ENCODE data around the gene NEDD4L. TPM values are rescaled to one million over a fixed set of nuclear protein-coding genes. Genes with fewer than 3 reads are reported as not detected.

The NEDD4L gene
- total RNA-seq, 1 donor from 2014 or later: 99.5 TPM

DNA sequence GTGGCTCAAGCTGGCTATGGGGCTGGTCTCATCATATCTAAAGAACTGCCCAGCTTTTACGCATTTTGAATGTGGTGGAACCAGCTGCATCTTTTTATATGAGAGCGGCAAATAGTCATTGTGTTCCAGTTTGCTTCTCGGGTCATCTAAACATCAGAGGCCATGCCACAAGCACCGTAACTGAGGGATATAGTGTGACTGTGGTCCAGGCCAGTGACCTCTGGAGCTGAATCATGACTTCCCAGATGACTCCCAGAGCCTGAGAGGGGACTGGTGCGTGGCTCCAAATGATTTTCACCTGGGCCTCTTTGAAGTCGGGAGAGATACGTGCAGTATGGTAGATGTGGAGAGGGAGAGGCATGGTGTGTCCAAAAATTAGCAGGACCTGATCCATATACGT, 271.0 kb downstream of the NEDD4L start:
- DNase-seq (ENCODE audit: low spot score): no peak

DNA sequence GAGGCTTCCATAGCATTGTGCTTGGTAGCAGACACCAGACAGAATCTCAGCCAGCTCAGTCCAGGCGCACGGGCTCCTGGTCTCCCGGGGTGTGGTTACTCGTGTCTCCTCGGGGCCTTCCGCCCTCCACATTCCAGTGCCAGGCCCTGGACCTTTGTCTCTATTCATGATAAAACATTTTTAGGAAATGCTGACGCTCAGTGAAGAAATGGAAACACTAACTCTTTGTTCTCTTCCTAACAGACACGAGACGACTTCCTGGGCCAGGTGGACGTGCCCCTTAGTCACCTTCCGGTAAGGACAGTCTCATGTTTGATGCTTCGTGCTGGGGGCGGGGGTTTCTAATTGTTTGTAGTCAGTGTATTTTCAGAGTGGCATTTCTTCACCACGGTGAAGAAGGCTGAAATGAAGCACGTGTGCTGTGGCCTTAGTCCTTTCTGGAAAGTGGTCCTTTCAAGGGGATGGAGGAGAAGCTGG, 271.8 kb downstream of the NEDD4L start:
- peak; percentile 25 for DNase-seq (ENCODE audit: low spot score)

DNA sequence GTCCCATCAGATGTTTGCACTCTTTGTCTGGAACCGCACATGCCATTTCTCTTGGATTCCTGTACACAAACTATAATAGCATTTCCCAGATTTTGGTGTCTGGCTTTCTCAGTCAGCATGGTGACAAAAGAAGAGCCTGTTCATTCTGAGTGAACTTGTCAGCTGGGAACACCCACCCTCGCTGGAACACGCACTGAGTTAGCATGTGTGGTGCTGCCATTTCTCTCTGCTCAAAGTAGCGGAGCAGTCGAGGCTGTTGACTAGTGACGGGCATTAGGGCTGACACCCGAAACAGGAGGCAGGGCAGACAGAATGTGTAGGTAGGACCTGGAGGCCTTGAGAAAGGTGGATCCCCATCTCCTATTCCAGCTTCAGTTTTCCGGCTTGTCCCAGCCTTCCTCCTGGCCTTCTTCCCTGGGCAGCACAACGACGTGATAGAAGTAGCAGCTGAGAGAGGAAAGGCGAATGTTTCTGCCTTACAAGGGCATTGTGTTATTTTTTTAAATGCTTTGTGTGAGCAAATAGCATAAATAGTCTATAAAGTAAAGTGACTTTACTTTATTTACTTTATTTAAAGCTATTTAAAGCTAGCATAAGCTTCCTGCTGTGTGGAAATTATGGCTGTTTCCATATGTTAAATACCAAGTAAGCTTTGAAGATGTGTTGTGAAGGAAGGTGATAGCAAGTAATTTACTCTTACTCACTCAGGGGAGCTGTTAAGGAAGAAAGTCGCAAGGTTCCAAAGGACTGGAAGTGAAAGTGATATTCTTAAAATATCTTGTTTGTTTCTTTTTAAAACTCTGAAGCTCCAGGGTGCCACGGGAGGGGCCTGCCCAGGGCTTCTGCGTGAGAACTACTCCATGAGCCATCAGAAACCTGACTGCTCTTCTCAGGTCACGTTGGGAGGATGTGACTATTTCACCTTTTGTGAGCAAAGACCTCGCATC, 272.6 kb downstream of the NEDD4L start:
- no peak for DNase-seq (ENCODE audit: low spot score)

DNA sequence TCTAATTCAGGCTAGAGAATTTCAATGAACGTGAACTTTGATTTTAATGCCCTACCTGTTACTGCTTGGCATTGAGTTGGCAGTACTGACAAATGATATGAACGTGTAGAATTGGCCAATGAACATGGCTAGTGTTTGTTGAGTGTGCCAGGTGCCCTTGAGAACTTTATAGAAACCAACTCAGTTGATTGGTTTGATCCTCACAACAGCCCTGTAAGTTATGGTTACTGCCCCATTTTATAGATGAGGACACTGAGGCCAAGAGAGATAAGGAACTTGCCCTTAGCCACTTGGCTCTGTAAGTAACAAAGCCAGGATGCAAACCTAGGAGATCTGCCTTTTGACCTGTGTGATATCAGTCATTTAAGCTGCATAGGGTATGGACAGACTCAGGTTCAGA, 275.7 kb downstream of the NEDD4L start:
- DNase-seq (ENCODE audit: low spot score): no peak

DNA sequence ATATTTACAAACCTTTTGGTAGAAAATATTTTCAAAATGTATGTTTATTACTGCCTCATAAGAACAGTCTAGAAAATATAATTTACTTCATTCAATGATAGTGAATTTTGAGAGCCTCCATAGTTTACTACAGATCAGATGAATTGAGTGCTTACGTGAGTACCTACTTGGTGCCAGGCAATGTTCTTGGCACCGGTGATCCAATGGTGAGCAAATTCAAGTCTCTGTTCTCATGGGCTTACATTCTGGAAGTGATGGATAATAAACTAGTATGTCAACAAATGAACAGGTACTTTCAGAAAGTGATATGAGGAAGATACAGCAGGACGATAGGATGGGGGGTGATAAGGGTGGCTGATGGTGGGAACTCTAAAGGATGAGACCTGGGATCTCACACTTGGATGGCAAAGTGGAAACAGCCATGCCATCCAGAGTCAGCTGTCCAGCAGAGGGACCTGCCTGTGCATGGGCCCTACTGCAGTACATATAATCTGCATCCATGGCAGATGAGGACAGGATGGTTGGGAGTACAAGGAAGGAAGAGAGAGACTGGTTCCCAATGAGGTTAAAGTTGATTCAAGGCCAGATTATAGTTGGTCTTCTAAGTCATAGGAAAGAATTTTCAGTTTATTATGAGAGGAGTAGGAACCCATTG, 277.0 kb downstream of the NEDD4L start:
- no peak for DNase-seq (ENCODE audit: low spot score)

DNA sequence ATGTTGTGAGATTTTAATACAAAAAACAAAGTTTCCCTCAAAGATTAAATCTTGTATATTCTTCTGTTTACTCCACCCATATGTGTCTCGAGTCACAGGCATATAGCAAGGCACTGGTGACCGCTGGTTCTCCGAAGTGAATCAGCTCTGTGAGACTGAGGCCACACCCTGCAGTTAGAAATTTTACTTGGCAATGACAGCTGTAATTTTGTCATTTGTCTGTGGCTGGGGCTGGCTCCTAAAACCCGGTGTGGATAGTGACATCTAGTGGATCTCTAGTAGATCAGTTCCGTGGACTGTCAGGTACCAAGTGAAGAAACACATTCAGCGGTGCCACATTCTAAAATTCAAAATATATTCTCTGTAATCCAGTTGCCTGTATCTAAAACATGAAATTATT, 278.0 kb downstream of the NEDD4L start:
- DNase-seq (ENCODE audit: low spot score): peak; percentile 77

DNA sequence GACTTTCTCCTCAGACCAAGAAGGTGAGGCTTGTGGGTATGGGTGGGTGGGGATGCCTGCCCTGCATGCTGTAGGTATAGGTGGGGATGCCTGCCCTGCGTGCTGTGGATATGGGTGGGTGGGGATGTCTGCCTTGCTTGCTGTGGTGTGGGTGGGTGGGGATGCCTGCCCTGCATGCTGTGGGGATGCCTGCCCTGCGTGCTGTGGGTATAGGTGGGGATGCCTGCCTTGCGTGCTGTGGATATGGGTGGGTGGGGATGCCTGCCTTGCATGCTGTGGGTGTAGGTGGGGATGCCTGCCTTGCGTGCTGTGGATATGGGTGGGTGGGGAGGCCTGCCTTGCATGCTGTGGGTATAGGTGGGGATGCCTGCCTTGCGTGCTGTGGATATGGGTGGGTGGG, 278.4 kb downstream of the NEDD4L start:
- DNase-seq (ENCODE audit: low spot score): no peak

DNA sequence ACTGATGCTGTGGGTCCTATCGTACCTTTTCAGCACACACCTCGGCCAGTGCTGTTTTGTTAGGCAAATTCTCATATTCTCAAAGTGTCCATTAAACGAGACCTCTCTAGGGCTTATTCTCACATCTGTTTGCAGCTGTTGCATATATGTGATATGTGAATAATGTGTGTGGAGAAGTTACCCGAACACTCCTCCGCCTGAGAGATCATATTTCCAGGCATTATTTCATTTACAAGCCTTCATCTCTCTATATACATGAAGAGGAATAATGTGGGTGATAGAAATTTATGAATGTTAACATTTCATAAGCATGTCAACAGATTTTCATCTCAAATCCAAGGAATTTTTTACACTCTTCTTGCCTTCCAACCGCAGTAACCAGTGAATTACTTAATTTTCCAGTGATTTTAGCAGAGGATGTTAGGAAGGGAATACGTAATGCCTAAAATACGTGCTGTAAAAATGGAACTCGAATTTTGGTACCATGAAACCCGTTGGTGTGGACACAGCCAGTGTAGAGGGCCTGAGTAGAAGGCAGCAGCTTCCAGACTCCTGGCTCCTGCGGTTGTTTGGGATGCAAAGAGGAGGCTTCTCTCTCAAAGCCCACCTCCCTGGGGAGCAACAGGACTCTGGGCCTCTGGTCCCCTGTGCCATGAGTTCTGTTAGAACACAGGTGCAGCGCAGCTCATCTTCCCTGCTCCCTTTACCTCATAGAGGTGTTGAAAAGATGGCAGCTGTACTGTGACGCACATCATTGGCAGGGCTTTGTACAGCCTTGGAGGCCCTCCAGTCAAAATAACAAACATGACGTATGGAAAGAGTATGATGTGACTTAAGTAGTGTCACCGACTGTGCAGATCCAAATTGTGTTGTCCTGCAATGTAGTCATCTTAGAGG, 280.1 kb downstream of the NEDD4L start:
- no peak for DNase-seq (ENCODE audit: low spot score)

DNA sequence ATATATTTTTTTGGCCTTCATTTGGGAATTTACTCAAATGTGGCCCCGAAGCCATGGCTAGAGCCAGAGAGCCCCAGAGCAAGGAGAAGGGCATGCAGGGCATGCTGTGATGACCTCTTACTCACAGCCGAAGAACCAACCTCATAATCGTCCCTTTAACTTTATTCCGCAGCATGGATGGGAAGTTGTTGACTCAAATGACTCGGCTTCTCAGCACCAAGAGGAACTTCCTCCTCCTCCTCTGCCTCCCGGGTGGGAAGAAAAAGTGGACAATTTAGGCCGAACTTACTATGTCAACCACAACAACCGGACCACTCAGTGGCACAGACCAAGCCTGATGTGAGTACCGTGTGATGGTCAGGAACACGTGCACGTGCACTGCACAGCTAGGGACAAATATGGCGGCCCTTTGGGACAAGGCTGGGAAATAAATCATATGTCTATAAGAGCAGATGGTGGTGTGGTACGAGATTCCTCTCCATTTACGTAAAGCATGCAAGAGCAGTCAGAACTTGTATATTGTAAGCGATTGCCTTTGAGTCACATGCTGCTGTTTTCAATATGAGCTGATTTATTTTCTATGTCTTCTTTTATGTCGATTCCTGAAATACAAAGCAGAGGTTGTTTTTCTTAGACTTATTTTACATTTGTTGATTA, 280.9 kb downstream of the NEDD4L start:
- no peak for DNase-seq (ENCODE audit: low spot score)

DNA sequence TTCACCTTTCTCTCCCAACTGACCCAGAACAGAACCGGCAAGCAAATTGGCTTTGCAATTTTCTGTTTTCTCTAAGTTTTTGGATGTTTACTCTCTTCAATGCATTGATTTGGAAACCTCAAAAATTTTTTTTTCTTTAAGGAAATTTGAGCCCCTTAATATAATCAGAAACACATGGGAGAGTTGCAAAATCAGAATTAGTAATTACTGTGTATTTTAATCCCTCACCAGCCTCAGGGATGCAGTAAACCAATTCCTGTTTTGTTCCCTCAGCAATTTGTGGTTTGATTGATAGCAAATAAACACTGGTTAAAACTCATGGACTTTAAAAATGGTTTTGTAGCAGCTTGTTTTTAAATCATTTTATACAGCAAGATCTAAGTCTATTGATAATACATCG, 281.5 kb downstream of the NEDD4L start:
- DNase-seq (ENCODE audit: low spot score): no peak

DNA sequence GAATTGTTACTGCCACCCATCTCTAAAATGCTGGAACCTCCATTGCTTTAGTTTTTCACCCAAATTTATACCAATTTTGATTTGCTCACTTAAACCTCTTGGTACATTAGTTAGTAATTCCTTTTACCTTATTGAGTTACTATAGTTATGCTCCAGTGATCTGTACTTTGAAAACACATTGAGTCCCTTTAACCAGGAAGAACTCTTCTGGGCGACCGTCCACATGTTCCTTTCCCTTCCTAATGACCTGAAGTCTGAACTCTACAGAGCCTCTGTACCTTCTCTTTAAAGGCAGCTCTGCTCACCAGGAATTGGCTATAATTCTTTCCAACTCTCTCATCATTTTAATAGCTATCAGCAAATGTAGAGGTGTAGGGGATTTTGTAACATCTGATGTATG, 290.0 kb downstream of the NEDD4L start:
- DNase-seq (ENCODE audit: low spot score): no peak

DNA sequence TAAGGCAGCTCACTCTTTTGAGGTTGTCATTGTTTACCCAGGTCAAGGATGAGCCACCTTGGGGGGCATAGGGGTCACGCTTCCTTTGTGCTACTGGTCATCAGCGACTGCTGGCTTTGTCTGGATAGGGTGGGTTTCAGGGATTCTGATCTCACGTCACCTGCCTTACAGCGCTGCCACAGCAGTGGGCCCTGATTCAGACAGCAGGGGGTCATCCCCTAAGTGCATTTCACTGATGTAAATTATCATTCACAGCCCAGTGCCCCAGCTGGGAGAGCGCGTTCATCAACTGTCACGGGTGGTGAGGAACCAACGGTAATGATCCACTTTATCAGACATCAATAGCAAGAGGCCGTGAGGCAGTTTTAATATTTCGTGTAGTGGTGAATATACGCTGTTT, 291.2 kb downstream of the NEDD4L start:
- DNase-seq (ENCODE audit: low spot score): no peak

DNA sequence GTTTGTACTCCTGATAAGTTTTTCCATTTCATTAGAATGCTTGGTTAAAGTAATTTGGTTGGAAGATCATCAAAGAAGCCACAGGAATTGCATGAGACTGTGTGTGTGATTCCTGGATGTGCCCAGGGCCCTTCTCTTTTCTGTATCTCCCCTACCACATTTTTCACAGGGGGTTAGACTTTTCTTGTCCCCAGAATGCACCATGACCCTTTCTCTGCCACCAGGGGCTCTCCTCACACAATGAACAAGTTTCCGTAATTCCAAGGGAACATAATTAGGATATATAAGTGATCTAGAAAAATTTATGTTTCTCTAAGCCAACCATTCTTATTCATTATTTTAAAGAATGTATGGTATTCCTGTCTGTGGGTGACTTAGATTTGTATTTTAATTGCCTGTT, 291.8 kb downstream of the NEDD4L start:
- DNase-seq (ENCODE audit: low spot score): no peak

DNA sequence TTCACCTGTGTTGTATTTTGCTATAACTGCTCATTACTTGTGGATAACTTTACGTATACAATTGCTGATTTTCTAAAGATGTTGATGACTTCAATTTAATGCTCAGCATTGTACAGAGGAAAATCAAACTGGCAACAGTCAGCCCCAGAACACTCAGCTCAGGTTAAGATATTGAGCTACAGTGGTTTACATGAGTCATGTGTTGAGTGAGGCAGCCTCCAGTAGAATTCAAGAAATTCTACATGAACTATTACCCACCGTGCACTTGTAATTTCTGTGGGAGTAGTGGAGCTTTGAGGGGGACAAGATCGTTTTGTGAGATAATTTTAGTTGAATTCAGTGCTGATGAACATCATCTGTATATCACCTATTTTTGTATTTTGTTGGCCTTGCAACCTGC, 292.6 kb downstream of the NEDD4L start:
- no peak for DNase-seq (ENCODE audit: low spot score)

DNA sequence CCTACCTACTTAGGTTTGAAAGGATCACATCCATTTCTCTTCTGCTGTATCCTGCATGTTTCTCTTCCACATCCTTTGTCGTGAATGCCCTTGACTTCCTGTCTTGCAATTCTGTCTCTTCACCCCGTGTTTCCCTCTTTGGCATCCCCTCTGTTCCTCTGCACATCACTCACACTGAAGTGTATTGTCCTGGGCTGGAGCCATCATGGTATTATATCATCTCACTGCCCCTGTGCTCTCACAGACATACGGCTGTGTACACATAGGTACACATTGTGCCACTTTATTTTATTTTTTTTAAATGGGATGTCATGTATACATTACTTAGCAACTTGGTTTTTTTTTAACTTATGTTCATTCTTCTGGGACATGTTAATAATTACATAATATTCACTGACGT, 293.3 kb downstream of the NEDD4L start:
- no peak for DNase-seq (ENCODE audit: low spot score)

DNA sequence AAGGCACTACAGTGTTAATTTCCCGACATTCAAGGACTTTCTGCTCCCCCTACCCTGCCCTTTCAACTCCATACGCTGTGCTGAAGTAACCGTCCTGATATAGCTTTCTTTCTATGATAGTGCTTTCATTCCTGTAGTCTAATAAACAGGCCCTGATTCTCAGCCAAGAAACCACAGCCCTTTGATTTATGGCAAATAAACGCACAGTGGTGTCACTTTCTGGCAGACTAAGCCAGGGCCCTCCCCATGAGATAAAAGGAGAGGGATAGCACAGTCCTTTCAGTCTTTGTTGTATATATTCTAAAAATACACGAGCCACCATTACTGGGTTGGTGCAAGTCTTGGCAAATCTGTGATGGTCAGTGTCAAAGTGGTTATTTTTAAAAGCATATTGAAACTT, 293.7 kb downstream of the NEDD4L start:
- DNase-seq (ENCODE audit: low spot score): peak; percentile 24

DNA sequence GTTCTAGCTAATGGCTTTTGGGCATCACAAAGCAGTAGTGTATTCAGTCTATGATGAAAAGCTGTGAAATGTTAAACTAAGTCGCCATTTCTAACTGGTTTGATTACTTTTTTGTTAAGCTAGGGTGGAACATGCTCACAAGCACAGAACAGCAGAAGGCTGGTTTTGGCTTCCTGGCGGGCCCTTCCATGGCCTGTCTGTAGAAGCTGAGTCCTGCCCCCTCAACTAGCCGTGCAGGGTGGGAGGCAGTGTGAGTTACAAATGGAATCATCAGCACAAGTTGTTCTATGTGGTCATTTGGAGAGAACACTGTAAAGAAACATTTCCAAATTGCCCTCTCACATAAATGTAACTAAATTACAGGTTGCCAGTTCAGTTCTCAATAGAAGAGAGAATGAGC, 294.1 kb downstream of the NEDD4L start:
- no peak for DNase-seq (ENCODE audit: low spot score)

DNA sequence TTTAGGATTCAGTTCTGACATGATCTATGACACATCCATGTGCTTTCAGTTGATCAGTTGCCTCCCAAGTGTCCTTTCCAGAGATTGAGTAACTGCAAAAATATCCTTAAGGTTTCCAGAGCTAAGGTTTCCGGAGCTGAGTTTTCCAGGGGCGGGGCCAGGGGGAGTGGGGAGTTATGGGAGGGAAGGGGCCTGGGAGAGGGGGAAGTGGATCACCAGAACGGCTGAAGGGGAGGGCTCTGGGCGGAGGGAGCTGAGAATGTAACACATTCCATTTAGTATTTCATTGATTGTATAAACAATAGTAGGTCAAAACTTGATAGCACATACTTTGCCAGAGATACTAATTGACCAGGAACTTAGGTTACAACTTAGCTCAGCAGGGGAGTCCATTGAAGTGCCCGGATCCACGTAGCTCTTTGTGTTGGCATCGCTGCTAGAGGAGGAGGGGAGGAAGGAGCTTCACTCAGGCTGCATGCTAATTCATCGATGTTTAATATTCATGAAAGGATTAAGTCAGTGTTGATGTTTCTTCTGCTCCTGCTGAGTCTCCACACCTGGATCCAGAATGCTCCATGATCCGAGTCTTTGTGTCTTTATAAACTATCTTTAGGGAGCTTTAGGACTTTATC, 295.1 kb downstream of the NEDD4L start:
- peak; percentile 80 for DNase-seq (ENCODE audit: low spot score)

DNA sequence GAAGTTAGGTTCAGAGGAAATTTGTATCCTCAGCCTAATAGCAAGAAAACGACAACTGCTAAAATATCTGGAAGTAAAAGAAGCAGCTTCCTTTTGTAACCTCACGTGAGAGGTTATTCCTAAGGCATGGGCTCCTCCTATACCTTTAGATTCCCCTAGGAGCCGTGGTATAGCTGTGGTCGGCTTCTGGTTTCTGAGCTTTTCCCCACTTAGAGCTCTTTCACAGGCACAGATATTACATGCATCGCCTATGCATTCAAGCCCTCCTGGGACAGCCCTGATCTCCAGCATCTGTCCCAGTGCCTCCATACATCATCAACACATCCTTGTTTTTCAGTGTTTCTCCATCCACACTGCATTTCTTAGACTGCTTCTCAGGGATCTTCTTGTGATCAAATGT, 295.9 kb downstream of the NEDD4L start:
- no peak for DNase-seq (ENCODE audit: low spot score)

DNA sequence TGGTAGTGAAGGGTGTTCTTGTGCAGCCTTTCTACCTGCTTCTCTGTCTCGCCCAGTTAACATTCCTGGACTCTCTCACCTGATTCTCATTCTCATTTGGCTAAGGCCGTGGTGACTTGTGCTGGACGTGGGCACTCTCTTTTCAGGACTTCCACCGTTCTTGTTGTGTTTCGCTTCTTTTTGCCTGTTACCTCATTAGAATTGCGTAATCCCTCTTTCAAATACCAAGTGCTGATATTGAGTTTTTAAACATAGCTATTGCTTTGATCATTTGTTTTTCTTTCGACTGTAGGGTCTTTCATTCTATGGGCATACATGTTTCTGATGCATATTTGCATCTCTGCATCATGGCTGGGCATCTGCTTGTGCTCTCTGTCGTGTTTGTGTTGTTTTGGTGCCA, 297.9 kb downstream of the NEDD4L start:
- no peak for DNase-seq (ENCODE audit: low spot score)

DNA sequence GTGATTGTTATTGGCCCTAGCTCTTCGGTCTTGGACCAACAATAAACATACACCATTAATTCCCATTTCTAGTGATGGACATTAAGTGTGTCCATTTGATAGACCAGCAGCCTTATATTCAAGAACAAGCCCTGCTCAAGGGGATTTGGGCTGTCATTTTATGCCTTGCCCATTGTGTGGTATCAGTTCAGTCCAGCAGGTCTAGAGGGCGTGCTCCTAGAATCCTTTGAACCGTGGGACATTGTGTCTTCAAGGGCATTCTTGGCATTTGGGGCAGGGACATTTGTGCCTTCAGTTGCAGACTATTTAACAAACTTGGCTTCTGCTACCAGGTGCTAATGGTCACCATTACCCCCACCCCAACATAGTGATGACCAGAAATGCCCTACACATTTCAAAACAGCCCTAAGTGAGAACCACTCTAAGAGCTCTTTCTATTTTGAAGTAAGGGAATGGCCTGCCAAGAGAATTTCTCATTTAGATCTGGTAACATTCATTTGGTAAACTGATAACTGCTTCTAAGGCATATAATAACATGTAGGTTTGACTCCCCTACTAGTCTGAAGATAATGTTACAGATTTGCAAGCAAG, 300.1 kb downstream of the NEDD4L start:
- DNase-seq (ENCODE audit: low spot score): no peak

Data from mucosa of gallbladder (tissue), 1 donor.